ENCODE measurements around the gene ATG16L1. TPM values are rescaled to one million over a fixed set of nuclear protein-coding genes. Genes with fewer than 3 reads are reported as not detected.

ATG16L1 gene
- polyA plus RNA-seq, 1 donor from 2014 or later = 67.6 TPM

DNA sequence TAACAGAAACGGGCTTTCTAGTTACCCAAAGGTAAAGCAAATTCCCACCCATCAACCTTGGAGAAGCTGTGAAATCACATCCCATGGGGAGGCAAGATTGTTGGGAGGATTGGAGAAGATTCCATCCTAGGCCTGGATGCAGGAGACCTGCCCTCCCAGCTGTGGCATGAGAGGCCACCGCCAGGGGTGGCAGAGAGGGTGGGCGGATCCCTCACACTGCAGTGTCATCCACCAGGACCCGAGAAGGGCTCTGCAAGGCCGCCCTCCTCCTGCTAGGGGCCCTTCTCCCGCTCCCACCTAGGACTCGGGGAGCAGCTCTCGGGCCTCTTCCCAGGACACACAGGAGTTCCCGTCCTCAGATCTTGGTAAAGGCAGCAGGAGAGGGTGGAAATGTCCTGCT, 15.5 kb upstream of the ATG16L1 start:
- TF ChIP-seq SMC3 (conservative IDR thresholded peaks at IDR 0.05; ENCODE audit: poor library complexity) (no peak), RAD21 (conservative IDR thresholded peaks at IDR 0.05) (no peak), MXI1 (conservative IDR thresholded peaks at IDR 0.05; ENCODE audit: poor library complexity, severe bottlenecking) (no peak), TAF1 (IDR thresholded peaks at IDR 0.05; ENCODE audit: low read depth) (no peak), EZH2 (IDR thresholded peaks at IDR 0.05; ENCODE audit: borderline replicate concordance, insufficient read depth, low read length, poor library complexity, severe bottlenecking) (no peak), EP300 (conservative IDR thresholded peaks at IDR 0.05; ENCODE audit: poor library complexity, severe bottlenecking) (no peak), POLR2AphosphoS5 (IDR thresholded peaks at IDR 0.05) (no peak)
- TF ChIP-seq, protein P1, sequence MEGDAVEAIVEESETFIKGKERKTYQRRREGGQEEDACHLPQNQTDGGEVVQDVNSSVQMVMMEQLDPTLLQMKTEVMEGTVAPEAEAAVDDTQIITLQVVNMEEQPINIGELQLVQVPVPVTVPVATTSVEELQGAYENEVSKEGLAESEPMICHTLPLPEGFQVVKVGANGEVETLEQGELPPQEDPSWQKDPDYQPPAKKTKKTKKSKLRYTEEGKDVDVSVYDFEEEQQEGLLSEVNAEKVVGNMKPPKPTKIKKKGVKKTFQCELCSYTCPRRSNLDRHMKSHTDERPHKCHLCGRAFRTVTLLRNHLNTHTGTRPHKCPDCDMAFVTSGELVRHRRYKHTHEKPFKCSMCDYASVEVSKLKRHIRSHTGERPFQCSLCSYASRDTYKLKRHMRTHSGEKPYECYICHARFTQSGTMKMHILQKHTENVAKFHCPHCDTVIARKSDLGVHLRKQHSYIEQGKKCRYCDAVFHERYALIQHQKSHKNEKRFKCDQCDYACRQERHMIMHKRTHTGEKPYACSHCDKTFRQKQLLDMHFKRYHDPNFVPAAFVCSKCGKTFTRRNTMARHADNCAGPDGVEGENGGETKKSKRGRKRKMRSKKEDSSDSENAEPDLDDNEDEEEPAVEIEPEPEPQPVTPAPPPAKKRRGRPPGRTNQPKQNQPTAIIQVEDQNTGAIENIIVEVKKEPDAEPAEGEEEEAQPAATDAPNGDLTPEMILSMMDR (IDR thresholded peaks at IDR 0.05; ENCODE audit: poor library complexity, severe bottlenecking) = no peak
- TF ChIP-seq, protein P2, sequence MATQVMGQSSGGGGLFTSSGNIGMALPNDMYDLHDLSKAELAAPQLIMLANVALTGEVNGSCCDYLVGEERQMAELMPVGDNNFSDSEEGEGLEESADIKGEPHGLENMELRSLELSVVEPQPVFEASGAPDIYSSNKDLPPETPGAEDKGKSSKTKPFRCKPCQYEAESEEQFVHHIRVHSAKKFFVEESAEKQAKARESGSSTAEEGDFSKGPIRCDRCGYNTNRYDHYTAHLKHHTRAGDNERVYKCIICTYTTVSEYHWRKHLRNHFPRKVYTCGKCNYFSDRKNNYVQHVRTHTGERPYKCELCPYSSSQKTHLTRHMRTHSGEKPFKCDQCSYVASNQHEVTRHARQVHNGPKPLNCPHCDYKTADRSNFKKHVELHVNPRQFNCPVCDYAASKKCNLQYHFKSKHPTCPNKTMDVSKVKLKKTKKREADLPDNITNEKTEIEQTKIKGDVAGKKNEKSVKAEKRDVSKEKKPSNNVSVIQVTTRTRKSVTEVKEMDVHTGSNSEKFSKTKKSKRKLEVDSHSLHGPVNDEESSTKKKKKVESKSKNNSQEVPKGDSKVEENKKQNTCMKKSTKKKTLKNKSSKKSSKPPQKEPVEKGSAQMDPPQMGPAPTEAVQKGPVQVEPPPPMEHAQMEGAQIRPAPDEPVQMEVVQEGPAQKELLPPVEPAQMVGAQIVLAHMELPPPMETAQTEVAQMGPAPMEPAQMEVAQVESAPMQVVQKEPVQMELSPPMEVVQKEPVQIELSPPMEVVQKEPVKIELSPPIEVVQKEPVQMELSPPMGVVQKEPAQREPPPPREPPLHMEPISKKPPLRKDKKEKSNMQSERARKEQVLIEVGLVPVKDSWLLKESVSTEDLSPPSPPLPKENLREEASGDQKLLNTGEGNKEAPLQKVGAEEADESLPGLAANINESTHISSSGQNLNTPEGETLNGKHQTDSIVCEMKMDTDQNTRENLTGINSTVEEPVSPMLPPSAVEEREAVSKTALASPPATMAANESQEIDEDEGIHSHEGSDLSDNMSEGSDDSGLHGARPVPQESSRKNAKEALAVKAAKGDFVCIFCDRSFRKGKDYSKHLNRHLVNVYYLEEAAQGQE (IDR thresholded peaks at IDR 0.05; ENCODE audit: borderline replicate concordance) = no peak
- H3K9me3 ChIP-seq (ENCODE audit: low read length) = no peaks in the 10 kb centered on the region
- H3K27me3 ChIP-seq (ENCODE audit: insufficient read depth, low read depth, low read length) = no peaks in the 10 kb centered on the region
- no peak overlapping the region for H3K4me3 ChIP-seq (ENCODE audit: low read length)
- H3F3A ChIP-seq (ENCODE audit: insufficient read depth, low read length, poor library complexity, severe bottlenecking) = no peaks in the 10 kb centered on the region
- no peaks in the 10 kb centered on the region for H3K36me3 ChIP-seq (ENCODE audit: insufficient read depth, low read length)
- H3K4me2 ChIP-seq (ENCODE audit: low read length) = no peak overlapping the region
- no peaks in the 10 kb centered on the region for H3K79me2 ChIP-seq (replicated peaks; ENCODE audit: insufficient read depth, low read length)
- H3K9me2 ChIP-seq (ENCODE audit: insufficient read depth, low read length) = no peaks in the 10 kb centered on the region
- no peaks in the 10 kb centered on the region for H4K20me1 ChIP-seq (ENCODE audit: insufficient read depth)
- H2AFZ ChIP-seq (ENCODE audit: low read depth, low read length) = no peak overlapping the region
- H3K27ac ChIP-seq (ENCODE audit: low read length) = no peak overlapping the region
- H3K9ac ChIP-seq (ENCODE audit: low read length) = no peak overlapping the region

DNA sequence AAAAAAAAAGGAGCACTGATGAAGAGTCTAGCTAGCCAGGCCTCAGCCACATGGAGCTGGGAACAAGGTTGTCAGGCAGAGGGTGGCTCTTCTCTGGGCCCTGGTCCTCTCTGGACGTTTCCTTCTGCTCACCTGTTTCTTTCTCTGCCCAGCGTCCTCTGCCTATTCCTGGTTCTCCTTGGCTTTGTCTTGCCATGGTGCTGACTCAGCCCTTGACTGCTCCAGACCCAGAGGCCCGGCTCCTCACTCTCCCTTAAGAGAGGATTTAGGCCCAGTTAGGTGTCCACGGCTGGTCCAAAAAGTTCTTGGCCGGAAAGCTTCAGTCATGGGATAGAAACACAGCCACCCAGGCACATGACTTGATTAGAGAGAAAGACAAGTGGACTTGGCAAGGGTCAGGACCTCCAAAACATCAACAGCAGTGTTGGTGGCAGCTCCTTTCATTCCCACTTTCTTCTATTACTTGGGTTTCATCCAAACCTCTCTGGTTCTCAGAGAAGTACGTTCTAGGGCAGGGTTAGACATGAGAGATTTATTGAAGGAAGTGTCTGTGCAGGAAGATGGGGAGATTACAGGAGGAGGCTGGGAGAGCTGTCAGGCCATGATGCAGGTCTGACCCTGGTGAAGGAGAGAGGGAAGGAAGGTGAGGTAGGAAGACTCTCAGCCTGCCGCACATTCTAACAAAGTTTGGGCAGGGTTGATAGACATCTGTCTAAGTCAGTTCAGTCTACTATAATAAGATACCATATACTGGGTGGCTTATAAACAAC, 14.5 kb upstream of the ATG16L1 start:
- no peaks in the 10 kb centered on the region for H3F3A ChIP-seq (ENCODE audit: insufficient read depth, low read length, poor library complexity, severe bottlenecking)
- H3K4me3 ChIP-seq (ENCODE audit: low read length) = no peak overlapping the region
- H2AFZ ChIP-seq (ENCODE audit: low read depth, low read length) = no peak overlapping the region
- no peak overlapping the region for H3K9ac ChIP-seq (ENCODE audit: low read length)
- no peak overlapping the region for H3K27ac ChIP-seq (ENCODE audit: low read length)
- H3K4me2 ChIP-seq (ENCODE audit: low read length) = no peak overlapping the region
- H3K79me2 ChIP-seq (replicated peaks; ENCODE audit: insufficient read depth, low read length) = no peaks in the 10 kb centered on the region
- no peaks in the 10 kb centered on the region for H4K20me1 ChIP-seq (ENCODE audit: insufficient read depth)
- H3K36me3 ChIP-seq (ENCODE audit: insufficient read depth, low read length) = no peaks in the 10 kb centered on the region
- H3K9me2 ChIP-seq (ENCODE audit: insufficient read depth, low read length) = no peaks in the 10 kb centered on the region
- no peaks in the 10 kb centered on the region for H3K9me3 ChIP-seq (ENCODE audit: low read length)
- no peaks in the 10 kb centered on the region for H3K27me3 ChIP-seq (ENCODE audit: insufficient read depth, low read depth, low read length)
- TF ChIP-seq, protein P2 (IDR thresholded peaks at IDR 0.05; ENCODE audit: borderline replicate concordance) = no peak
- TF ChIP-seq RAD21 (conservative IDR thresholded peaks at IDR 0.05) (no peak), SMC3 (conservative IDR thresholded peaks at IDR 0.05; ENCODE audit: poor library complexity) (no peak)
